ENCODE data around the gene CTTNBP2.

- TF ChIP-seq EP300 (IDR thresholded peaks at IDR 0.05), result no peak
- no peak for TF ChIP-seq POLR2A (IDR thresholded peaks at IDR 0.05)
- no peak for TF ChIP-seq CTCF (IDR thresholded peaks at IDR 0.05)
These were observed 22.0 kb upstream of the CTTNBP2 start for GRCh38 chr7:117895276-117895675.
